GM18519 (cell line): ENCODE results near the gene PKDCC.
A peak's percentile ranks its signal among the peaks of the same experiment; 100 is the strongest.

Experiments used
- ATAC-seq: cut with Tn5 transposase; IDR thresholded peaks from one replicate; pipeline ENCODE4 v1.9.1; 2021; ENCODE audit warnings: mild to moderate bottlenecking, moderate library complexity; ENCODE audit not compliant: unreplicated experiment, low FRiP score

Gene PKDCC

DNA sequence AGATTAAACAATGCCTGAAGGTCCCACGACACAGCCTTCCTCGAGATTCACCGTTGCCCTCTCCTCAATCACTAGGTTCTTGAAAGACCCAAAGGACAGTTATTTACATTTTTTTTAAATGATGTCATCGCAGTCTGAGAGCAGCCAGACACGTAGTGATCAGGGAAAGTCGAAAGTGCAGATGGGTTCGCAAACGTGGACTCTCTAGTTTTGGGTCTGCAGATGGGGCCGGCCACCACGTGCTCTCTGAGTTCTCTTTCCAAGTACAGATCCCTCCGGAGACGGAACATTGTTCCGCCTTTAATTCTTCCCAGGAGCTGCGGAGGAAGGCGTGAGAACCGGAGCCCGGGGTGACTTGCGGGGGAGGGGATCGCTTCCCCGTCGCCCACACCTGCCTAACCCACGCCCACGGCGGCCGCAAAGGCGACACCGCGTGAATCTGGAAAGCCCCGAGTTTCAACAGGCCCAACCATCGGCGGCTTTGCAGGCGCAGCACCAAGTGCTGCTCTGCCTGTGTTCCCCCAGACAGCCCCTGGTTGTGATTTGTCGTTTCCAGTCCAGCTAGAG lies 54.3 kb downstream of the PKDCC start:
- ATAC-seq, result peak; percentile 37

DNA sequence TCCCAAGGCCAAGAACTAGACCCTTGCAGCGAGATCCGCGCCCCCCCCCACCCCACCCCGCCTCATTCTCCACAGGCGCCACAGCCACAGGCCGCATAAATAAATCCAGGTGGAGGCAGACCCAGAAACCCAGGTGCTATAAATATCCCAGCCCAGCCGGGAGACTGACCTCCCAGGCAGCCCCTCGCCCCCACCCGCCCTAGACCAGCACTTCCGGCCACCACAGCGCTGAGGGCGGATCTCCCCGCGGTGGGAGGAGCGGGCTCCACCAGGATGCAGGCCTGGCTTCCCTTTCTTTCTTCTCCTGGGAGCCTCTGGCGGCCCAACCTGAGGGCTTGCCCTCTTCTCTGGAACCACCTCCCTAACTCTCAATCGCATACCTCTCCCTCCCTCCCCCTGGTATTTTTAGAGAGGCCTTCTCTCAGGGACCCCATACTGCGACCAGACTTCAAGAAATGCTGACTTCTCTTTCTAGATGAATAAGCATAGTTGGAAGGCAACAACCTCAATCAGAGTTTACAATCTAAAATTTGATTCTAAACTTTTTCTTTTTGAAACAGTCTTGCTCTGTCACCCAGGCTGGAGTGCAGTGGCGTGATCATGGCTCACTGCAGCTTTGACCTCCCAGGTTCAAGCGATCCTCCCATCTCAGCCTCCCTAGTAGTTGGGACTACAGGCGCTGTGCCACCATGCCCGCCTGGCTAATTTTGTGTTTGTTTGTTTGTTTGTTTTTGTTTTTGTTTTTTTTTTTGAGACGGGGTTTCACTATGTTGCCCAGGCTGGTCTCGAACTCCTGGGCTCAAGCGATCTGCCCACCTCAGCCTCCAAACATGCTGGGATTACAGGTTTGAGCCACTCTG lies 55.0 kb downstream of the PKDCC start:
- no peak for ATAC-seq

DNA sequence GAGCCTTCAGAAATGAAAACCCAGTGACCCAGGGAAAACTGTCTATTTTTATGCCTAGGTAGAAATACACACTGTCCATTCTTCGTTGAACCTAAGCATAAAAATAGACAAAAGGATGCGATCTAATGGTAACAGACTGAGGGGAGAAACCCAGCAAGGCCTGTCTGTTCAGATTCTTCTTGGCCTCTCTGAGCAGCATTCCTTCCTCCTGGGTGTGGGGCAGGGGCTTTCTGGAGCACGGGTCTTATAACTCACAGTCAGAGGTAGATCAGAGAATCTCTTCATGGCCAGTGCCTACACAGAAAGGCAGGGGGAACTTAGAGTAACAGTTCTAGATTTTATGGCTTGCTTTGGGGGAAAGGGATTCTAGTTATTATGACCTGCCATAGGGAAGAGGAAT lies 56.0 kb downstream of the PKDCC start:
- ATAC-seq, result no peak

DNA sequence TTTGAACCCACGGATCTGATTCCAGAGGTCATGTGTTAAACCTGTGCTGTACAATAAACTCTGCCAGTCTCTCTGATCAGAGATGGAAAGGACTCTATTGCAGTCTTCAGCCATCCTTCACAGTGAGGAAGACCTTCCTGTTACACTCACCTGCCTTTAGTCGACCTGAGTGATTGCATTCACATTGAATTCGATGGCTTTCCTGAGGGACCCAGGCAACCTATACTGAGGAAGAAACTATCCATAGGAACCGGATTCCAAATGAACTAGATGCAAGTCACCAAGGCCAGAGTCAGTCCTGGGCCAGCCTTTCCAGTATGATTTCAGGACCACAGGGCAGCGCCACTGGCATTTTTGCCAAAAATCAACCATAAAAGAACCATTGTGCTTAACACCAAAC lies 56.8 kb downstream of the PKDCC start:
- no peak for ATAC-seq

DNA sequence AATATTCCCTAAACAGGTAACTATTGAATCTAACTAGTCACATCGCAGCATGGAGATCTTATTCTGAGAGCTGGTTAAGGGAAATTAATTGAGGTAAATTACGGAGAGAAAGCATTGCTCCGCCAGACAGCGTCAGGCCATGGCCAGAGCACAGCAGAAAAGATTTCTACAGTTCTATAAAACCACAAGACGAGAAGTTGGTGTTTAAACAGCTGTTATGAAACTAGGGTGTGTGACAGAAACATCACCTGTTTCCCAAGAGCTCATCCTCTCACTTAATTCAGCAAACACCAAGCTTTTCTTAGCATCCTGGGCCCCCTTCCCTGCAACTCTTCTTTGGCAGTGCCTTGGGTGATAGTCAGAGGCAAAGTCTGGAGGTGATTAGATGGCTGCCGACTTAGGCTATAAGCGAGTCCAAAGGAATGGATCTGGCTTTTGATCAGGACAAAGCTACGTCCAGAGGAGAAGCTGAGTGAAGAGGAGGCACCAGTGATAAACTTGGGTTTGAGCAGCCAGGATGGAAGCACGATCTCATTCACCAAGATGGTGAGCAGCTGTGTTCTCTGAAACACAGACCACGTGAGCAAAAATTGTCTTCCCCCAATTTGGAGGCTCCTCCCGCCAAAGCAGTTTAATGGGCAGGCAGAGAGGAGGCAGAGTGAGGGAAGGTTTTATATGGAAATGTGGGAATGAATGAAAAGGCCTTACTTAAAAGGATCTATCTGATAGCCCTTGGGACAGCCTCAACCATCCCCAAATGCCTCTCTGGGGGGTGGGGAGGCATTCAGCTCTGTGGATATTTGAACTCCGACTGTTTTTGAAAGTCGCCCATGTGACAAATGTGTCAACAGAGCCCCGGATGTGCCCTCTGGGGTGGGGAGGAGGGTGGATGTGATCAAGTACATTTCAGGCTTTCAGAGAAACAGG lies 57.8 kb downstream of the PKDCC start:
- peak; percentile 45 for ATAC-seq

DNA sequence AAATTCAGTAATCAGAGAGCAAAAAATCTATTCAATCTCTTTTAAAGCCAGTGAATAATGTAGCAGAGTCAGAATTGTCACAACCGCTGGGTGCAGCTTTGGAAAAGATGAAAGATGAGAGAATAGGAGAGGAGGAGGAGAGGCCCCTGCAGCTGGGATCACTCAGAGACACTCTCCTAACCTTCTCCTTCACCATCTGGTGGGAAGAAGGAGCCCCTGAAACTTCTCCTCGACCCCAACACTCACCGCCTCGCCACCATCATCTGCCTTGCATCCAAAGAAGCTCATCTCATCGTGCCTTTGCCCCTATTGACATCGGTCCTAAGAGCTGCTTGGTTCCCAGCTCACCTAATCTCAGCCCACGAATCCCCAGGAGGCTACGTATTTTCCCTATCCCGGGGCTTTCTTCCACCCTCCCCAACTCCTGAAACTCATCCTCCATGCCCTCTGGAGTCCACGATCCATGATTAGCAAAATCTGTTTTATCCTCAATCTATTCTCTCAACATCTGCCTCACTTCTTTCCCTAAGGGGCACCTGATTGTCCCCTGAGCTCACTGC lies 58.5 kb downstream of the PKDCC start:
- no peak for ATAC-seq

DNA sequence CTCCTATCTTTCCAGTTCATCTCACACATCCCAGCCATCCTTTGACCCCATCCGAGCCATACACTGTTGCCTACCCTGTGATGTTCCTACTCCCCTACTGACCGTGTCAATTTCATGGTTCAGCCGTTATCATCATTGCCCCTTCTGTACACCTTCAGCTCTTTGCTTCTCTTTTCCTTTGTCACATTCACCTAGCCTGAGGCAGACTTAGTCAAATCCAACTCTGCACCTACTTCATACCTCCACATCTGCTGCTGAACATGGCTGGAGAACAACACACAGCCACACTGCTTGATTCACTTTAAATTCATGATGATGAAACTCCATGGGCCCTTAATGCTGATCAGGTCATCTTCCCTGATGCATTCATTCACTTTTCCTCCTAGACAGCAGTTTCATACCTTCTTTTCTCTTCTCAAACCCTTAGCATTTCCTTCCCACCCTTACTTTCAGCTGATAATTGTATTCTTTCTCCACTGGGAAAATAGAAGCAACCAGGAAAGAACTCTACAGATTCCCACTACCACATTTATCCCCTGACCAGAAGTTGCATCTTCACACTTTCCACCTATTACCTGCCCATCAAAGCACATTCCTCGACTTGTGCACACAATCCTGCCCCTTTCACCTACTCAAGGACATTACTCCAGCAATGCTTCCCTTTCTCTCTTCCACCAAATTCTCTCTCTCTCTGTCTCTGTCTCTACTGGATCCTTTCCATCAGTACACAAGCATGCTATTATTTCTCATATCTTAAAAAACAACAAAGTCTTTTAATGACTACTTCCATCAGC lies 59.6 kb downstream of the PKDCC start:
- no peak for ATAC-seq
